Duodenal mucosa (tissue), 2 donors: ENCODE results near the gene KLRC4.
"Not testable (repeated sequence)": the region's sequence is repeated elsewhere in the genome, so short reads cannot be mapped to it uniquely, and the experiment has no call there.

Experiments used
- H3K27ac ChIP-seq: one replicate; pipeline ENCODE4 v1.7.0; 2013; ENCODE audit warnings: low read depth, low read length
- H3K27me3 ChIP-seq, 2 donors: one replicate each; pipeline ENCODE4 v1.7.0; 2013; ENCODE audit warnings: low read length in 2 of 2, control low read depth in 1 of 2; ENCODE audit not compliant: insufficient read depth in 2 of 2, control insufficient read depth in 1 of 2
- H3K36me3 ChIP-seq, 2 donors: one replicate each; pipeline ENCODE4 v1.7.0; 2013; ENCODE audit warnings: low read length in 2 of 2, control low read depth in 1 of 2; ENCODE audit not compliant: insufficient read depth in 2 of 2, control insufficient read depth in 1 of 2
- H3K4me1 ChIP-seq, 2 donors: one replicate each; pipeline ENCODE4 v1.7.0; 2013; ENCODE audit warnings: low read length in 2 of 2, control low read depth in 1 of 2; ENCODE audit not compliant: insufficient read depth in 2 of 2, control insufficient read depth in 1 of 2
- H3K4me3 ChIP-seq, 2 donors: one replicate each; pipeline ENCODE4 v1.7.0; 2013; ENCODE audit warnings: low read length in 2 of 2, low read depth in 1 of 2
- H3K9ac ChIP-seq, 2 donors: one replicate each; pipeline ENCODE4 v1.7.0; 2013; ENCODE audit warnings: low read length in 2 of 2, low read depth in 1 of 2
- H3K9me3 ChIP-seq, 2 donors: one replicate each; pipeline ENCODE4 v1.7.0; 2013; ENCODE audit warnings: low read length in 2 of 2, control low read depth in 1 of 2; ENCODE audit not compliant: control insufficient read depth in 1 of 2

KLRC4 gene

GRCh38 chr12:10388624-10389413 is 20.7 kb downstream of the KLRC4 start:
- H3K9ac ChIP-seq, result no peak overlapping the region
- H3K9me3 ChIP-seq, result no peaks in the 10 kb centered on the region
- no peaks in the 10 kb centered on the region for H3K36me3 ChIP-seq
- no peak overlapping the region for H3K4me3 ChIP-seq
- H3K27me3 ChIP-seq, result no peaks in the 10 kb centered on the region
- H3K4me1 ChIP-seq, result no peaks in the 10 kb centered on the region
- no peak overlapping the region for H3K27ac ChIP-seq

GRCh38 chr12:10387498-10387897 is 22.1 kb downstream of the KLRC4 start:
- not testable (repeated sequence) for H3K27me3 ChIP-seq, H3K36me3 ChIP-seq, H3K9me3 ChIP-seq, H3K4me1 ChIP-seq, H3K4me3 ChIP-seq, H3K27ac ChIP-seq, H3K9ac ChIP-seq

GRCh38 chr12:10386857-10387256 is 22.7 kb downstream of the KLRC4 start:
- Histone ChIP-seq H3K4me3 (no peak overlapping the region), H3K27me3 (no peaks in the 10 kb centered on the region), H3K4me1 (no peaks in the 10 kb centered on the region), H3K9me3 (no peaks in the 10 kb centered on the region), H3K9ac (no peak overlapping the region), H3K27ac (no peak overlapping the region), H3K36me3 (no peaks in the 10 kb centered on the region)

DNA sequence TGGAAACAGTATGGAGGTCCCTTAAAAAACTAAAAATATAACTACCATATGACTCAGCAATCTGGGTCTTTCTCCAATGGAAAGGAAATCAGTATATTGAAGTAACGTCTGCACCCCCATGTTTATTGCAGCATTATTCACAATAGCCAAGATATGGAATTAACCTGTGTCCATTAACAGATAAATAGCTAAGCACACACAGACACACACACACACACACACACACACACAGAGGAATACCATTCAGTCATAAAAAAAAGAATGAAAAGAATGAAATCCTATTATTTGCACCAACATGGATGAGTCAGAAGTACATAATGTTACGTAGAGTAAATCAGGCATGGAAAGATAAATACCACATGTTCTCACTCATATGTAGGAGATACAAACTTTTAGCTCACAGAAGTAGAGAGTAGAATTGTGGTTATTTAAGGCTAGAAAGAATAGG is 24.4 kb downstream of the KLRC4 start:
- no peaks in the 10 kb centered on the region for H3K27me3 ChIP-seq
- H3K36me3 ChIP-seq, result no peaks in the 10 kb centered on the region
- no peaks in the 10 kb centered on the region for H3K9me3 ChIP-seq
- no peaks in the 10 kb centered on the region for H3K4me1 ChIP-seq
- no peak overlapping the region for H3K4me3 ChIP-seq
- H3K27ac ChIP-seq, result no peak overlapping the region
- no peak overlapping the region for H3K9ac ChIP-seq

DNA sequence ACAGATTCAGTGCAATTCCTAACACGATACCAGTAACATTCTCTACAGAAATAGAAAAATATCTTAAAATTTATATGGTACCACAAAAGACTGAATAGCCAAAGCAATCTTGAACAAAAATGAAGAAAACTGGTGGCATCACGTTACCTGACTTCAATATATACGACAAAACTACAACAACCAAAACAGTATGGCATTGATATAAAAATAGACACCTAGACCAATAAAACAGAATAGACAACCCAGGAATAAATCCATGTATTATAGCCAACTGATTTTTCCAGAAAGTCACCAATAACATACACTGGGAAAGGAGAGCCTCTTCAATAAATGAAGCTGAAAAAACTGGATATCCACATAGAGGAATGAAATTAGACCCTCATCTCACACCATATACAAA is 25.4 kb downstream of the KLRC4 start:
- Histone ChIP-seq H3K4me3 (no peak overlapping the region), H3K9ac (no peak overlapping the region), H3K9me3 (no peaks in the 10 kb centered on the region), H3K4me1 (no peaks in the 10 kb centered on the region), H3K36me3 (no peaks in the 10 kb centered on the region), H3K27ac (no peak overlapping the region), H3K27me3 (no peaks in the 10 kb centered on the region)

- no peaks in the 10 kb centered on the region for H3K9me3 ChIP-seq
- no peaks in the 10 kb centered on the region for H3K4me1 ChIP-seq
- H3K9ac ChIP-seq, result no peak overlapping the region
- no peak overlapping the region for H3K27ac ChIP-seq
- no peaks in the 10 kb centered on the region for H3K27me3 ChIP-seq
- no peak overlapping the region for H3K4me3 ChIP-seq
- no peaks in the 10 kb centered on the region for H3K36me3 ChIP-seq
Measured at GRCh38 chr12:10381928-10382628, 27.5 kb downstream of the KLRC4 start.

- H3K4me1 ChIP-seq, result not testable (repeated sequence)
Measured at GRCh38 chr12:10378737-10379136, 30.8 kb downstream of the KLRC4 start.

DNA sequence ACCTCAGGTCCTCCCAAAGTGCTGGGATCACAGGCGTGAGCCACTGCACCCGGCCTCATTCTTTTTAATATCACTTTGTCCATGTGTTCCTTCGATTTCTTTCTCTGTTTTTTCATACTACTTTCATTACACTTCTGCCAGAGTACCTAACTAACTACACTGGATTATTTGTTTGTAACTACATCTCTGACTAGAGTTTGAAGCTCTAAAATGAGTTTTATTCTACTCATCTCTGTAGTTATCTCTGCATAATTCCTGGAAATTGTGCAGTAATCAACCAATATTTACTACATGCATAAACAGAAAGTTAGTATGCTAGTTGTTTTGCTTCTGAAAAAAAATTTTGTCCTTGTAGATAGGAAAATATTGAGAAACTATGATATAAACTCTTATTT is 34.9 kb downstream of the KLRC4 start:
- H3K27me3 ChIP-seq, result no peaks in the 10 kb centered on the region
- no peak overlapping the region for H3K9ac ChIP-seq
- H3K27ac ChIP-seq, result no peak overlapping the region
- no peak overlapping the region for H3K4me3 ChIP-seq
- no peaks in the 10 kb centered on the region for H3K36me3 ChIP-seq
- no peaks in the 10 kb centered on the region for H3K9me3 ChIP-seq
- H3K4me1 ChIP-seq, result no peaks in the 10 kb centered on the region

More at GRCh38 chr12:10378737-10379136, 30.8 kb downstream of the KLRC4 start:
- not testable (repeated sequence) for H3K27me3 ChIP-seq, H3K9ac ChIP-seq, H3K9me3 ChIP-seq, H3K4me3 ChIP-seq, H3K27ac ChIP-seq, H3K36me3 ChIP-seq

GRCh38 chr12:10372559-10372958 is 37.0 kb downstream of the KLRC4 start:
- Histone ChIP-seq H3K27ac (no peak overlapping the region), H3K36me3 (no peaks in the 10 kb centered on the region), H3K9me3 (no peaks in the 10 kb centered on the region), H3K9ac (no peak overlapping the region), H3K27me3 (no peaks in the 10 kb centered on the region), H3K4me3 (no peak overlapping the region), H3K4me1 (no peaks in the 10 kb centered on the region)

DNA sequence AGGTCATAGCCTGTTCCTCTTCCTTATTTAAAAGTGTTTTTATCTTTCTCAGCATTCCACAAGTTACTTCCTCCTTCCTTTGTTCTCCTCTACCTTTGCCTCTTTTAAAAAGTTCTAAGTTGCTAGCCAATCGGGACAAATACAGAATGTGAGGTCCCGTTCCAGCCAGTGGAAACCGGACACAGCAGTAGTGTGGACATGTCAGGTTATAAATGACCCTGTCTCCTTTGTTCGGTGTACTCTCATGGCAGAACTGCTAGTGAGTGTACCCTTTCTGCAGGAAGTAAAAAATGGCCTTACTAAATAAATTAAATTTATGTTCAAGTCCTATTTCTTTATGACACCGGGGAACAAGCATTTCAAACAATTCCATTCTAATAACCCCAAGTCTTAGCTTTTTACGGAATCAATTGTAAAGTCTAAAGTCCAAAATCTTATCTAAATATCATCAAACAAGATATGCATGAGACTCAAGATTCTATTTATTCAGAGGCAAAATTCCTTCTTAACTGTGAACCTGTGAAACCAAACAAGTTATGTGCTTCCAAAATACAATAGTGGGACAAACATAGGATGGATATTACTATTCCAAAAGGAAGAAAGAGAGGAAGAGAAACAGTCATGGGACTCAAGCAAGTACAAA is 37.5 kb downstream of the KLRC4 start:
- H3K9me3 ChIP-seq, H3K27me3 ChIP-seq, H3K4me1 ChIP-seq, H3K4me3 ChIP-seq, H3K27ac ChIP-seq, H3K36me3 ChIP-seq, H3K9ac ChIP-seq: not testable (repeated sequence)
